ENCODE data around the gene DRC7.

DNA sequence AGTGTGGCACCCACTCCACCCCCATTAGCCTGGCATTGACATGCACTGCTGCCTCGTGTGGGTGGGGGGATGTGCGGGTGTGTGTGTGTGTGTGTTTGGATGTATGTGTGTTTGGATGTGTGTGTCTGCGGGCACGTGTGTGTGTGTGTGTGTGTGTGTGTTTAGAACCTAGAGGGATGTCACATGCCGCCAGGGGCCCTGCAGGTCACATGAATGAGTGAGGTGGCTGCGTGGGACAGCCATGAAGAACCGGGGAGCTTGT lies 50.0 kb downstream of the DRC7 start:
- TF ChIP-seq CTCF (IDR thresholded peaks at IDR 0.05 in 2 of 3, conservative IDR thresholded peaks at IDR 0.05 in 1 of 3; ENCODE audit: insufficient read depth in 2 of 3, low read depth in 1 of 3, low read length in 3 of 3) (no peak), SRF (CRISPR knock-in tag; IDR thresholded peaks at IDR 0.05) (no peak), FOS (IDR thresholded peaks at IDR 0.05; ENCODE audit: extremely low read depth, insufficient read length) (no peak)
